Non-pigmented ciliary epithelial cell (primary cell): ENCODE data around the gene EXOC6B.
"Not testable (repeated sequence)": the region's sequence is repeated elsewhere in the genome, so short reads cannot be mapped to it uniquely, and the experiment has no call there.

Experiments used
- DNase-seq: peaks from one replicate; pipeline ENCODE4 v3.0.0-alpha.2; 2010; ENCODE audit warnings: low read depth

EXOC6B gene

DNA sequence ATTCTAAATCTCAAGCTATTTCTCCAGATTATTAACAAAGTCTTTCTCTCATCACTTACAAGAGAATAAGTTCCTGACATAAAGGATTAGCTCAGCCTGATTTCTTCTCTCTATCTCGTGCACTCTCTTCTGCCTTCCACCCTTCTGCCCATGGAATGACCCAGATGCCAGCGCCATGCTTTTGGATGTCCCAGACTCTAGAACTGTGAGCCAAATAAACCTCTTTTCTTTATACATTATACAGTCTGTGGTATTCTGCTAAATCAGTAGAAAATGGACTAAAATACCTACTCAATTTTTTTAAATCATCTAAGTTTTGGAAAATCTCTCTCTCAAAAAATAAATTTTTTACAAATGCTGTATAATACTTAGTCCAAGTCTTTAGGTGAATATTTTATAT, 218.6 kb downstream of the EXOC6B start:
- DNase-seq, result no peak

DNA sequence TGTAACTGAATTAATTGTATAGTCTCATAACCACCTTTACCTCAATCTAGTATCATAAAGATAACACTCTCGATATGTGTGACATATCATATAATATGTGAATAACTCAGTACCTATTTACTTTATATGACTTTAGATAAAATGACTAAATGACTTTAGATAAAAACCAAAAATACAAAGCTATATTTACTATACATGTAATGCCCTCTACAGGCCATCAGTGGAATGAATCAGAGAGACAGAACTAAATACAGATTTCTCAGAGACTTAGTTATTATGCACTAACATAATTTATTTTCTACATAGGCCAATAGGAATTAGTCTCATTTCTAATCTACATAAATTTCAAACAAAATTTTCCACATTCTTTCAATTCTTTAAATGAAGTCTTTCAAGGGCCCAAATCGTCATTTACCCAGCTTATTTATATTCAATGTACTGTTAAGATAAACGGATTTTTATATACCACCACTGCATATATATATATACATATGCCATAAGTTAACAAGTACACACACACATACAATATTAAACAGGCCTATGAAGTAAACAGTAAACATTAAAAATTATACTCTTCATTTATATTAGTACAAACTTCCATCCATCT, 219.9 kb downstream of the EXOC6B start:
- no peak for DNase-seq

DNA sequence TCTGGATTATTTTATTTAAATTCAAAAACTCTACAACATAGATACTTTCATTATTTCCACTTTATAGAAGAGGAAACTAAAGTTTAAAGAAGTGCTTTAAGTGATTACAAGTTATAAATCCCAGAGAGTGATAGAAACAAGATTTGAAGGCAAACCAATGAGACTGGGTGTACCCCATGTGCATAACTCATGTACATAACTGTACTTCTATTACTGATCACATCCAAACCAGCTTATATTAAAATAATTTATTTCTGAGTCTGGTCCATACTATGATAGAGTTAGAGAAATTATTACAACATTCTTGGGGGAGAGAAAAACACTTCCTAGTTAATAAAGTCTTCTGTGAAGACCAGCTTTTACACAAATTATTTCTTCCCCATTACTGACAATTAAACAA, 221.4 kb downstream of the EXOC6B start:
- DNase-seq, result no peak

DNA sequence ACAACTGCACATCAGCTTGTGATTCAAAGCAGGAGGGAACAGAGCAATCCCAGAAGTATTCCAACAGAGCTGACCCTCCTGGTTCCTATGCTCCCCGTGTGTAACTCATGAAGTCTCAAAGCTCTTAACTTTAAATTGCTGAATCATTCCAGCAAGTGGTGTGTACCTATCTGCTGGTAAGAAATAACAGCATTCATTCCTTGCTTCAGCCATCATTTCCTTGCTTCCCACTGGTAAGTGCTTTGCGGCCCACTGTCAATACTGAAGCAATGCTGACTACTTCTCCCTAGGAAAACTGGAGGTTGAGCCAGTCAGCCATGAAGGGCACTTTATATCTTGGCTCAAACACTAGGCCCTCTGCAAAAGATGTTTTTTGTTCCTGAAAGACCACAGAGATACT, 222.4 kb downstream of the EXOC6B start:
- DNase-seq, result peak; percentile 17

DNA sequence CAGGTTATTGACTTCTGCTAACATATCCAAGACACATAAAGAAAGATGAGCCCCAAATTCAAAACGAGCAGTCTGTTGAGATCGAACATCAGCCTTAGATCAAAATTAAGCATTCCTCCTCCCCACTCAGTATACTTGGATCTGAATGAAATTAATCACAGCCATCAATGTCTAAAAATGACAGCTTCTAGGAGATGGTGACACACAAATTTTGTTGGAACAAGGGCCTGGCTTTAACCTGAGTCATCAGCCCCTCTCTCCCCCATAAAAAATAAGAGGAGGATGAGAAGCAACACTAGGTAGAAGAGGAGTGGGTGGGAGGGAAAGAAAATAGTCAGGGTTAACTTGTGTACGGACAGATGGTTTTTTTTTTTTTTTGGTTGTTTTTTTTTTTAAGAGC, 223.1 kb downstream of the EXOC6B start:
- DNase-seq, result no peak

DNA sequence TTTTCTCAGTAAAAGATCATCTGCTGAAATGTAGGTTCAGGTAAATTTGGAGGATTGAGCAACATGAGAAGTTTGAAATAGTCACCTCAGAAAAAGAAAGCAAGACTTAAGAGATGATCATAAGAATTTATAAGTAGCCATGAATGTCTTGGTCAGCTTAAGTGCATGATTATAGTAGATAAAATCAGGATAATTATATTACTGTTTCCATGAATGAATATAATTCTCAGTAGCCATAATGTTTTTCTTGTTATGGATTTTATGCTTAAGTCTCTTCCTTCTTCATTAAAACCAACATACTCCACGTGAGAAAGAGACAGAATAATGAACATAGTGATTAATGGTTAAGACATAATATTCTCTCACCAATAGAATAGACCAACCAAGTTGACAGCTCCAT, 223.7 kb downstream of the EXOC6B start:
- DNase-seq, result no peak

DNA sequence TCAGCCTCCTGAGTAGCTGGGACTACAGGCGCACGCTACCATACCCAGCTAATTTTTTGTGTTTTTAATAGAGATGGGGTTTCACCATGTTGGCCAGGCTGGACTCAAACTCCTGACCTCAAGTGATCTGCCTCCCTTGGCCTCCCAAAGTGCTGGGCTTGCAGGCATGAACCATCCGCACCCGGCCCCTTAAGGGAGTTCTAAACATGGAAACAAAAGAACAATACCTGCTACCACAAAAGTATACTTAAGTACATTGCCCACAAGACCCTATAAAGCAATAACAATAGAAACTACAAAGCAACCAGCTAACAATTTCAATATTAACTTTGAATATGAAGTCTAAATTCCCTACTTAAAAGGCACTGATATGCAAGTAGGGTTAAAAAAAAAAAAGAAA, 242.0 kb downstream of the EXOC6B start:
- DNase-seq, result not testable (repeated sequence)

DNA sequence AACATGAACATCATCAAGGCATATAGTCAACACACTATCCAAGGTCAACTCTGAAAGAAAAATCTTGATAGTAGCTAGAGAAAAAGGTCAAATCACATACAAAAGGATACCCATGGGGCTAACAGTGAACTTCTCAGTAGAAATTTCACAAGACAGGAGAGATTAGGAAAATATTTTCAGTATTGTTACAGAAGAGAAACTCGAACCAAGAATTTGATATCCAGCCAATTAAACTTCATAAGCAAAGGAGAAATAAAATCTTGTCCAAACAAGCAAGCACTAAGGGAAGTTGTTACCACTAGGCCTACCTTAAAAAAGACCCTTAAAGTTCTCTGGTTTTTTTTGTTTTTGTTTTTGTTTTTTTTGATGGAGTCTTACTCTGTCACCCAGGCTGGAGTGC, 242.5 kb downstream of the EXOC6B start:
- no peak for DNase-seq

DNA sequence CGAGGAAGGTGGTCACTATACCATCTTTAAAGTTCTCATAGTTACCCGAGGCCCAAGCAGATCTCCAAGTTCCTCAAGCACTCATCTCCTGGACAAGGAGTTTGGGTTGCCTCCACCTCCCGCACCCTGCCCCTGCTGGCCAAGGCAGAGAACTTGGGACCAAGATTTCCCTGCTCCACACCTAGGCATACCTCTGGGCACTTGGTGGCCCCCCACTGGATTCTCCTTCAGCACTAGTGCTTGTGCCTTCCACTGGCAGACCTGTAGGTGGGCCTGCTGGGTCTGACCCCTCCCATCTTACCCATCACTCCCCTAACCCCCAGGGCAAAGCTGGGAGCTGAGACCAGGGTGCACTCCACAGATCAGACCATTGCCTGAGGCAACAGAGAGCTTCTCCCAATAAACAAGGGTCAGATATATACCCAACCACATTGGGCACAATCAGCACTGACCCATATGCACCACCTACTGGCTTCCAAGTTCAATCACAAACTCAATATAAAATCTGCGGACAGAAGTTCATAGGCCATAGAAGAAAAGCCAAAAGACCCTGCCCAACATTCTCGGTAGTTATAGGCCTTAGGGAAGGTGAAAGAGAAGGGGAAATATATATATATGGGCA, 244.2 kb downstream of the EXOC6B start:
- DNase-seq, result no peak

DNA sequence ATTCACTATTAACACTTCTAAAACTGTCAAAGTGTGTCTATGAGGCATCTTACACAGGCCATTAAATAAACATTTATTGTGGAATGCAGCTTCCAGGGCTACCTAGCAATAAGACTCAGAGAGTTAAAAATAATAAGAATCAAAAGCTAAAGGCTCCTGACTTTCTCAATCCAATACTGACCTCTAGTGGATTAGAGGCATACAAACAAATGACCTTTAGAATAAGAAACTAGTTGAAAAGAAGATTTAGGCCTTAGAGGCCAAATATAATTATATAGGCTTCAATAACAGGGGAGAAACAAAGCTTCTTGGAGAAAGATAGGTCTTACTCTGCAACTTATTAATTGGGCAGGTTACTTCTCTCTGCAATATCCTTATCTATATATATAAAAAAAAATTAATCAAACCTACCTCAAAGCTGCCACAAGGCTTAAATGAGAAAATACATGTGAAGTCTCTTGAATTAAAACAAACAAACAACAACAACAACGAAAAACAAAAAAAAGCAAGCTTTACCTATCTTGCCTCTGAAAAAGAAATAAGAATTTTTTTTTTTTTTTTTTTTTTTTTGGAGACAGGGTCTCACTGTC, 246.1 kb downstream of the EXOC6B start:
- no peak for DNase-seq

DNA sequence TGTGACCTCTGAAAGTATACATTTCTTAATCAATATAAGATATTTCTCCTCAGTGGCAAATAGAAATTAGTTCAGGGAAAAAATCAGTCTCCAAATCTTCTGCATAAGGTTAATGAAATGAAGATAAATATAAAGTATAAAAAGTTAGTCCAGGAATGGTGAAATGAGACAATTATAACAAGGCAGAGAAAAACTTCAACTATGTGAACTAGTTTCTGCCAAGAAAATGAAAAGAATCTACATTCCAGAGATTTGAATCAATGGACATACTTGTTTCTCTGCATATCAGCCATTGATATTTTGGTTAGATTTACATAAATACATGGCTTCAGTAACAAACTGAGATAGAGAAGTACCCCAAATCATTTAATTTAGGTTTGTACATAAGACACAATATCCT, 249.0 kb downstream of the EXOC6B start:
- no peak for DNase-seq

DNA sequence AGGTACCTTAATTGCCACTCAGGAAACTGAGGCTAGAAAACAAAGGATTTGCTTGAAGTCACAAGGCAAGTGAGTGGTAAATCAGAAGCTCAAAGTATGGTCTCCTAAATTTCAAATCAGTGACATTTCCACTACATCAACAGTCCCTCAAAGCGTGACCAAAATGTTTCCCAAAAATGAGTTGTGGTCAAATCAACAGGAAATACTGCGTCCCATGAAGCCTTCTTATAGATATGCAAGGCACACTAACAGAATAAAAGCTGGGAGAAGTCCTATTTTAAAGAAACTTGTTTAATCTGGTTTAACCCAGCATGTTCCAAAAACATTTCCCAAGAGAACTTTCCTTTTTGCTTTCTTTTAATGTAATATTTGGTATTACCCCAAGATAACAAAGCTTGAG, 249.4 kb downstream of the EXOC6B start:
- DNase-seq, result no peak

DNA sequence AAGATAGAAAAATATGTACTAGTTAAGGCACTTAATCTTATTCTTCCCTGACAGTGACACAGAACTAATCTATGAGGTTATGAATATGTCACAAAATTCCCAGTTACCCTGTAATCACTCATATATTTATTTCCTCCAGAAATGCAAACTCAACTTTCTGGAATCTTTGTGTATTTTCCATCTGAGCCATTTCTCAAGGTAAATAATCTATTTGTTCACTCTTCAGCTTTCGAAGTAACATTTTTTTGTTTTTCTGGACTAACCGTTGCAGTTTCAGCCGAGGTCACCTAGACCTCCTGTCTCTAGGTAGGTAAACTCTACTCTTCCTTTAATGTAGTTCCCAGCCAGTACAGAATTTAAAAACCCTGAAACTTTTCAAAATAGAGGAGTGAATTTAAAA, 250.9 kb downstream of the EXOC6B start:
- DNase-seq, result no peak

DNA sequence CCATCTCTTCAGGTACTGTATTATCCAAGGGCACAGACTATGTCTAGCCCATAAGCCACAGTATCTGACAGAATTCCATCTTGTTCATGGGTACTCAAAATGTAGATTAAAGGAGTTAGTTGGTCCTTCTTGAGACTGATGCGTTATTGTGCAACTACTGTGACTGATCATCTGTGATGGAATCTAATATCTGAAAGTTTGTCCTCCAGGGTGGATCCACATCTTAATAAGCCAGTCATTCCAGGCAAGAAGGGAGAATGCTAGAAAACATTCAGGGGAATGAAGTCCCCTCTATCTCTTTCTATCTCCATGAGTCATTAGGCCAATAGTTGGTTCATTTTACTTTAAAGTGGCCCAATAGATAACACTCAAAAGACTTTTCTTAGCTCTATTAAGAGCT, 252.6 kb downstream of the EXOC6B start:
- DNase-seq, result no peak

DNA sequence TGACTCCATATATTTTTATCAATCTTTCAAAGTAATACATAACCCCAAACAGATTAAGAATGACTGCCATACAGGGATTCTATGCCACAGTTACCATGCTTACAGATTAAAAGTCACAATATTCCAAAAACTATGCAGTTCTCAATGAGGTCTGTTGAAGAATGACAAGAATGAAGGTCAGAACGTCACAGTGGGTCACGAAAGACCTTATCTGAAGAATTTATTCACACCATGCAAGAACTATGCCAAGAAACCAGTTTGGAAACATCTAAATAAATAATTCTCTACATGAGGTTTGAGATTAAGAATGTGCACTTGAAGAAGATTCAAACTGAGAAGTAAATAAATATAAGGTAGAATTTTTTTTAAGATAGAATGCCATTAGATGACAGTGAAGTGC, 253.3 kb downstream of the EXOC6B start:
- DNase-seq, result peak; percentile 68

DNA sequence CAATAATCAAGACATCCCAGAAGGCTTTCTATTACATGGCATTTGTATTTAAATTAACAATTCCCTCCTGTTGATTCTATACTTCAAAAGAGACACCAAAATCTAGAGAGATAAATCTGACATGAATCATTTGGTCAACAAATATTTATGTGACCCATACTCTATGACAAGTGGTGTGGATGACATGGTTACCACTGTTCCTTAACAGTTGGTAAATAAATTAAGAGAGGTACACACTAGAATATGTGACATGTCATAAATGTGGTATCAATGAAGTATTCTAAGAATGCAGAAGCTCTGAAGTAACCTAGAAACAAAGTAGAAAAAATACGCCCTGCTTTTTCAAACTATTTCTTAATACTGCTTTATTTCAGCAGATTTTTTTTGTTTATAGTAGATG, 255.4 kb downstream of the EXOC6B start:
- no peak for DNase-seq

DNA sequence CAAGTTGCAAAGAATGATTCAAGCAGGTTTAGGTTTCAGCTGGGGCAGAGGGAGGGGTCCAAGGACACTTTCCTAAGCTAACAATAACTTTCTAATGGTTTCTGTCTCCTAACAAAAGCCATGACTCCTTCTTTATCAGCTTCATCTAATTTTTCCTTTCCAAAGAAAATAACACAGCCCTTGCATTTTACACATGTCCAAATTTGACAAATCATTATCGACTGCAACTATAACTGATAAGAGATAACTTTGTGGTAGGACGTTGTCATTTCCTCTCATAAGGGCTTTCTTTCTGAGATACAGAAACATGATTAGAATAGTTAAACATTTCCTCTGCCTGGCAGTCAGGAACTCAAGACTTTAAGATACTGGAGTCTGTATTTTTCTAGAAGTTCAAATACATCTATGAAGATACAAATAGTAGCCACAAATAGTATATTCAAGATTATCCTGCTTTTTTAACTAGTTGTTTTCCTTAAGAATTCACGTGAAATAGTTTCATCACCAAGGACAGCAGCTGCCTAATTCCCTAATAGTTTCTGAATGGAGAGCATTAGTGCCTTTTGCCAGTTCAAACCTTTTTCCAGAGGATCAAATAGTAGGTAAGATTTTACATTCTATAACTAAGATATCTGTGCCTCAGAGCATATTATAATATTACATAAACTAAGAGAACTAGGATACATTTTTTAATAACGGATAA, 263.2 kb downstream of the EXOC6B start:
- no peak for DNase-seq

DNA sequence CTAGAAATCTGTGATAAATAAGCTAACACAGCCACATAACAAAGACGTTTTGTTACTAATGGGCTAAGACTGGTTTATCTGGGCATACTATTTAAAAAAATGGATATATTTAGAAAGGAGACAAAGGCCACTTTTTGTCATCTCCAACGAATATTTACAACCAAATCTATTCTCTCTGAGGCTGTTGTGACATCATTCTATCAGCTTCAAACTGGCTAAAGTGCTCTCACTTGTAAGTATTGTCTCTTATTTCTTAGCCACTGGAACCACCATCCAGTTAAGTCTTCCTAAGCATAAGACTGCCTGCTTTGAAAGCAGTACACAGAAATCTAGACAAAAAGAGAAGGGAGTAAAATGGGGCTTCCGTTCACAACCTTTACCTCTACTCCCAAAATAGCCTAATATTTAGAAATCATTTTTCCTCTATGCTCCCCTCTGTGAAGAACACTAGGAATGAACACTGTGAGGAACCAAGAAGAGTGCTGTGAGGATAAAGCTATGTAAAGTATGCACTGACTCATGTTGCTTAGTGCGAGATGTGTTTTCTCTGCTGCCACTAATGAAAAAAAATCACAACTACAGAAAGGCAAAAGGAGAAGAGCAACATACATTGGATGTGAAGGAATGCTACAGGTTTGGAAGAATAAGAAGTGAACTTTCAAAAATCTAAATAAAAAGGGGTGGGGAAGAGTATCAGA, 264.1 kb downstream of the EXOC6B start:
- DNase-seq, result no peak

DNA sequence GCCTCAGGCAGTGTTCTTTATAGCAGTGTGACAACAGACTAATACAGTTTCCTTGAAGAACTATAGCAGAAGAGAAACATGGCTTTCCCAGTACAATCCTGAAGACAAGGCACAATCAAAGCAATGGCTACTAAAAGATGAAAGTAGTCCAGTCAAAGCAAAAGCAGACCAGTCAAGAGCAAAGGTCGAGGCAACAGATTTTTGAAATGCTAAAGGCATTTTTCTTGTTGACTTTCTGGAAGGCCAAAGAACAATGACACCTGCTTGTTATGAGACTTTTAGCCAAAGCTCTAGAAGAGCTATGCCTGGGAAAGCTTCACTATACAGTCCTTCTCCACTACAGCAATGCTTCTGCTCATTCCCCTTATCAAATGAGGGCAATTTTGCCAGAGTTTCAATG, 269.9 kb downstream of the EXOC6B start:
- no peak for DNase-seq

DNA sequence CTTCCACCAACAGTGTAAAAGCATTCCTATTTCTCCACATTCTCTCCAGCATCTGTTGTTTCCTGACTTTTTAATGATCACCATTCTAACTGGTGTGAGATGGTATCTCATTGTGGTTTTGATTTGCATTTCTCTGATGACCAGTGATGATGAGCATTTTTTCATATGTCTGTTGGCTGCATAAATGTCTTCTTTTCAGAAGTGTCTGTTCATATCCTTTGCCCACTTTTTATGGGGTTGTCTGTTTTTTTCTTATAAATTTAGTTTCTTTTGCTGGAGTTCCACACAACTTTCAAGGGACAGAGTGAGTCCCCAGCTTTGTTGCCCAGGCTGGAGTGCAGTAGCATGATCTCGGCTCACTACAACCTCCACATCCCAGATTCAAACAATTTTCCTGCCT, 270.5 kb downstream of the EXOC6B start:
- not testable (repeated sequence) for DNase-seq

DNA sequence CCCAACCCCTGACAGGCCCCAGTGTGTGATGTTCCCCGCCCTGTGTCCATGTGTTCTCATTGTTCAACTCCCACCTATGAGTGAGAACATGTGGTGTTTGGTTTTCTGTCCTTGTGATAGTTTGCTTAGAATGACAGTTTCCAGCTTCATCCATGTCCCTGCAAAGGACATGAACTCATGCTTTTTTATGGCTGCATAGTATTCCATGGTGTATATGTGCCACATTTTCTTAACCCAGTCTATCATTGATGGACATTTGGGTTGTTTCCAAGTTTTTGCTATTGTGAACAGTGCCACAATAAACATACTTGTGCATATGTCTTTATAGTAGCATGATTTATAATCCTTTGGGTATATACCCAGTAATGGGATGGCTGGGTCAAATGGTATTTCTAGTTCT, 270.9 kb downstream of the EXOC6B start:
- DNase-seq, result not testable (repeated sequence)

DNA sequence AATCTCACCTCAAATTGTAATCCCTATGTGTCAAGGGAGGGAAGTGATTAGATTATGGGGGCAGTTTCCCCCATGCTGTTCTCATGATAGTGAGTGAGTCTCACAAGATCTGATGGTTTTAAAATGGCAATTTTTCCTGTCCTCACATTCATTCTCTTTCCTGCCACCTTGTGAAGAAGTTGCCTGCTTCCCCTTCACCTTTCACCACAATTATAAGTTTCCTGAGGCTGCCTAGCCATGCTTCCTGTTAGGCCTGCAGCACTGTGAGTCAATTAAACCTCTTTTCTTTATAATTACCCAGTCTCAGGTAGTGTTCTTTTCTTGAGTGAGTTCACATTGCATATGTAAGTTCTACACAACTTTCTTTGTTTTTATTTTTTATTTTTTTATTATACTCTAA, 271.5 kb downstream of the EXOC6B start:
- DNase-seq, result no peak
